ENCODE measurements around the gene LMO3. TPM values are rescaled to one million over a fixed set of nuclear protein-coding genes. Genes with fewer than 3 reads are reported as not detected.
"Not testable (repeated sequence)": the region's sequence is repeated elsewhere in the genome, so short reads cannot be mapped to it uniquely, and the experiment has no call there.

LMO3 gene
- total RNA-seq, 1 donor from 2014 or later = 2.3 TPM

DNA sequence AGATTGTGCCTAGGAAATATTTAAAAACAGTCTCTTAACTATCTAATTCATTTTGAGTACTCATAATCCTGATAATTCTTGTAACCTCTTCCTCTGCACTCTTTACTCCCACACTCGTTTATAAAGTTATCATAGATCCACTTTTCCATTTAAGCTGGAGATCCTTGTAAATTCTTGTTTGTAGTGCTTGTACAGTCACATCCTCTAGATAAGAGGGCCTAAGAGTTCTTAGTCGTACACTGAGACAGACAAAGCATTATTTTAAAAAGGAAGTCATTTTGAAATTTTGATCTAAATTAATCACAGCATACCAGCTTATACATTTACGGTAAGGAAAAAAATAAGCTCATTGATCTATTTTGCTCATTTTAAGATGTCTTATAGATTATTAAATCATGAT, 42.5 kb downstream of the LMO3 start:
- intact Hi-C loops (cut with DNase I) = no loop called here
- ATAC-seq (ENCODE audit: poor library complexity) (no peak), DNase-seq (no peak)

- intact Hi-C loops (cut with DNase I) = no loop called here
- ATAC-seq (ENCODE audit: poor library complexity) (no peak), DNase-seq (no peak)
These were observed 43.0 kb downstream of the LMO3 start for GRCh38 chr12:16562921-16563320.

GRCh38 chr12:16562435-16562834, 43.5 kb downstream of the LMO3 start:
- ATAC-seq (ENCODE audit: poor library complexity) = no peak
- DNase-seq = no peak
- intact Hi-C loops (cut with DNase I) = no loop called here

DNA sequence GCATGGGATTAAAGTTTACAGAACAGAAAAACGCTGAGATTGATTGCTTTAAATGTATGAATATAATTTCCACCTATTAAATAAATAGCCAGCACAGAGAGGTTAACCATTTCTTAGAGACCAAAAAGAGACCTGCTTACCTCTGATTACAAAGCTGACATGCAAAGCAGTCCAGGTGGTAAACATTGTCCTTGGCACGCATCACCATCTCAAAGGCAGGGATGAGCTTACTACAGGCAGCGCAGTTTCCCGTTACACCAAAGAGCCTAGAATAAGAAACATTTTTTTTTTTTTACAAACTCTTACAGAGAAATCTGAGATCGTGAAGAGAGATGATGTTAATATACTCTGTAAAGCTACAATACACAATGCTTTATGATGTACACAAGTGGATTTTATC, 45.7 kb downstream of the LMO3 start:
- intact Hi-C loops (cut with DNase I) = no loop called here
- ATAC-seq (ENCODE audit: poor library complexity) (no peak), DNase-seq (no peak)

- no peak for DNase-seq
- intact Hi-C loops (cut with DNase I) = no loop called here
- ATAC-seq (ENCODE audit: poor library complexity) = no peak
These were observed 50.3 kb downstream of the LMO3 start for GRCh38 chr12:16555630-16556029.

- ATAC-seq (ENCODE audit: poor library complexity) (no peak), DNase-seq (no peak)
- intact Hi-C loops (cut with DNase I) = no loop called here
These were observed 52.5 kb downstream of the LMO3 start for GRCh38 chr12:16553457-16553856.

DNA sequence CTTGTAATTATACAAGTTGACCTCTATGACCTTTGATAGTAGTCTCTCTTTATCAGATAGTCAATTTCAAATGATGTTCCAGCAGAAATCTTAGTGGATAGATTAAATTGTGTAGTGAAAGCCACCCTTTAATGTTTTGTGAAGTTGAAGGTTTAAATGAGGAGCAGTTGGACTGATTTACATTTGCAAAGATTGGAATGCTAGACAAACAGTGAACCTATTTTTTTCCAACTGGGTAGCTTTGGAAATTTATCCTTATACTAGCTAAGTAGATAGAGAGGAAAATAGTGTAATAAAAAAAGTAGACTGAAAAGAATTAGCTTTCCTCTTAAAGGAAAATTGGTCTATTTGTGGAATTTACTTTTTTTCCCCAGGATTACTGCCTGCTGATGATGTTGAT, 53.7 kb downstream of the LMO3 start:
- intact Hi-C loops (cut with DNase I) = no loop called here
- no peak for ATAC-seq (ENCODE audit: poor library complexity)
- DNase-seq = no peak

GRCh38 chr12:16545836-16546235, 60.1 kb downstream of the LMO3 start:
- intact Hi-C loops (cut with DNase I) = no loop called here
- no peak for DNase-seq
- no peak for ATAC-seq (ENCODE audit: poor library complexity)

- intact Hi-C loops (cut with DNase I) = no loop called here
- no peak for DNase-seq
- ATAC-seq (ENCODE audit: poor library complexity) = no peak
These were observed 63.4 kb downstream of the LMO3 start for GRCh38 chr12:16542586-16542985.

- ATAC-seq (ENCODE audit: poor library complexity); DNase-seq; intact Hi-C loops (cut with DNase I): not testable (repeated sequence)
These were observed 68.3 kb downstream of the LMO3 start for GRCh38 chr12:16537652-16538051.

DNA sequence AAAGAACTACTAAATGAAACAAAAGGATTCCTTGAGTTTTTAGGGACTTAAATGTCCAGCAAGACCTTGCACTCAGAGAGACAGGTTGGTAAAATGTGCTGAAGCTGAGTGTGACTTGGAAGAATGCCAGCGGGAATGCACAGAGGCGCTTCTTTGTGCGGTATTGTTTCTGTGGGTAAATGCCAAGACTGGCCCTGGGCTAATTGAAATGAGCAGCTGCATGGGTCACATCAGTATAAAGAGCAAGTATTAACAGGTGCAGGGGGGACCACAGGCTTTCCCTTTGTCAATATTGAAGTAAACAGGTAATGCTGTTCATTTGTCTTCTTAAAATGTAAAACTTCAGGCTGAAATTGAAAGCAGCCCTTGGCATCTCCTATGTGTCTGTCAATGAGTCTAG, 74.3 kb downstream of the LMO3 start:
- ATAC-seq (ENCODE audit: poor library complexity) (no peak), DNase-seq (no peak)
- intact Hi-C loops (cut with DNase I) = no loop called here

- DNase-seq (no peak), ATAC-seq (ENCODE audit: poor library complexity) (no peak)
- intact Hi-C loops (cut with DNase I) = no loop called here
These were observed 75.6 kb downstream of the LMO3 start for GRCh38 chr12:16530268-16530850.

DNA sequence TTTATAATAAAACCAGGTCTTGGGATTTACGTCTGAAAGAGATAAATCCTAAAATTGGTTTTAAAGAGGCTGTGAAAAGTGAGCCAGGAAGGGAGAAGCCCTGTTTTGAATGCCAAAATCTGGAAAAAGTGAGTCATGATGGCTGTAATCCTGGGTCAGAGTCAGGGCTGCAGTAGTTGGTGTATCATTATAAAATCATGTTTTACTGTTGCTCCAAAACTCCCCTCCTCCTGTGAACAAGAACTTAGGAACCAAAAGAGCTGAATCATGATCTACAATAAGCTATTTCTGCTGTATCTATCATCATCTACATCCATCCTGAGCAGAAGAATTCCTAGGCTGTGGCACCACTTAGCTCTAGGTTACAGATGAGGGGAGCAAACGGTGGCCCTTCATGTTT, 79.3 kb downstream of the LMO3 start:
- no peak for DNase-seq
- intact Hi-C loops (cut with DNase I) = loop anchor here (5.0 kb wide), 1 partner anchor 256 kb away; no protein-coding TSS in a partner anchor
- ATAC-seq (ENCODE audit: poor library complexity) = peak; percentile 20

DNA sequence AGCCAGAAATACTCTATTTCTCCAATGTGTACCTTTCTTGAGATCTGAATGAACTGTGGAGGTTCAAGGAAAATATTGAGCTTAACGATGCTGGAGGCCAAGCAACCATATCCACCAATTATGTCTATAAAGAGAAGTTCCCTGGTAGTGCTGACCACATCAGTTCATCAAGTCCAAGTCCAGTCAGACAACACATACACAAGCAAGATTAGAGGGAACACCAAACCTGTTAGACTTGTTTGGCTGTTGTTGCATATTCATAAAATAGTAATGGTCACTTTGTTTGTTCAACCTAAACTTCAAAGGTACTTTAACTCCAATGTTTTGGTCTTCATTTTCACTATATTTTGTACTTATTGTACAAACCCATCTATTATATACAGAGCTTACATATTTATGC, 81.6 kb downstream of the LMO3 start:
- DNase-seq = no peak
- intact Hi-C loops (cut with DNase I) = no loop called here
- no peak for ATAC-seq (ENCODE audit: poor library complexity)

GRCh38 chr12:16523951-16524331, 82.0 kb downstream of the LMO3 start:
- DNase-seq = no peak
- no peak for ATAC-seq (ENCODE audit: poor library complexity)
- intact Hi-C loops (cut with DNase I) = no loop called here

DNA sequence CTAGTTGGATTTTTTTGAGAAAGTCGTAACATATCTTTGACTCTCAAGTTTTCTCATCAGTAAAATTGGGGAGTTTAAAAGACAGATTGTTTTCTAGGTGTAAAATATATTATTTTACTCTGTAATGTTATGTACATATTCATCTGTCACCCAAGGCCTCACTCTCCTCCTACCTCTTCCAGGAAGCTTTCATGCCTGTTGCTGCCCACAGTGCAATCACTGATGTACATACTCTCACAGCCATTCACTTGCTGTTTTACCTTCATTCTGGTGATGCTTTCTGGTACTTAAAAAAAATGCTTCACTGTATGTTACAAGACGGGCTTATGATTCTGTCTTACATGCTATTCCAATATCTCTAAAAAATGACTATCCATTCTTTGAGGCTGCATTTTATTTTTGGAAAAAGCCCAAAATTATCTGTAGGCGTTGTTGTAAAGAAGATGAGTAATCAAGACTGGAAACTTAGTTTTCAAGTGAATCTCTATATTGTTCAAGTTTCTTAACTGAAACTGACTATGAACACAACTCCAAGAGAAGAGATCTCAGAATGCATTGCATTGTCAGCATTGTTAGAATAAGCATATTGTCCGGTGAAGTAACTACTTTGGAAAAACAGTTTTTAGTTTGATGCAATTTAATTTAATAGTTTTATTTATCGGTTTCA, 82.5 kb downstream of the LMO3 start:
- ATAC-seq (ENCODE audit: poor library complexity) (no peak), DNase-seq (no peak)
- intact Hi-C loops (cut with DNase I) = no loop called here

DNA sequence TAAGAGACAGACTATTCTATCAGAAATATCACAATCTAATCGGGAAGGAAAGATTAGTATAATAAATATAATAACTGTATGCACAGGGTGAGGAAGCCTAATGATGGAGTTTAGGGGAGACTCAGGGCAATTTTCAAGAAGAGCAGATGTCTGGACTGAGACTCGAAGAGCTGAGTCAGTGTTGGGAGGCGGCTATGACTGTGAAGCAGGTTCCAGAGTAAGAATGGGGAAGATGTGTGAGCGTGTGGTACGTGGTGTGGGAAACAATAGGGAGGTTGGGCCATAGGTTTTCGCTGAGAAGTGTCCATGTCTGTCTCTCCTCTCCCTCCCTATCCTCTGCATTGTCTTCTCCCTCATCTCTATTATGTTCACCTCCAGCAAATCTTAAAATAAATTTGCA, 85.6 kb downstream of the LMO3 start:
- no peak for ATAC-seq (ENCODE audit: poor library complexity)
- intact Hi-C loops (cut with DNase I) = no loop called here
- DNase-seq = no peak

GRCh38 chr12:16515666-16516065, 90.3 kb downstream of the LMO3 start:
- intact Hi-C loops (cut with DNase I) = no loop called here
- no peak for ATAC-seq (ENCODE audit: poor library complexity)
- DNase-seq = no peak

GRCh38 chr12:16513231-16513630, 92.7 kb downstream of the LMO3 start:
- ATAC-seq (ENCODE audit: poor library complexity) = no peak
- intact Hi-C loops (cut with DNase I) = no loop called here
- no peak for DNase-seq

GRCh38 chr12:16509411-16509810, 96.6 kb downstream of the LMO3 start:
- intact Hi-C loops (cut with DNase I) = no loop called here
- DNase-seq (no peak), ATAC-seq (ENCODE audit: poor library complexity) (no peak)

DNA sequence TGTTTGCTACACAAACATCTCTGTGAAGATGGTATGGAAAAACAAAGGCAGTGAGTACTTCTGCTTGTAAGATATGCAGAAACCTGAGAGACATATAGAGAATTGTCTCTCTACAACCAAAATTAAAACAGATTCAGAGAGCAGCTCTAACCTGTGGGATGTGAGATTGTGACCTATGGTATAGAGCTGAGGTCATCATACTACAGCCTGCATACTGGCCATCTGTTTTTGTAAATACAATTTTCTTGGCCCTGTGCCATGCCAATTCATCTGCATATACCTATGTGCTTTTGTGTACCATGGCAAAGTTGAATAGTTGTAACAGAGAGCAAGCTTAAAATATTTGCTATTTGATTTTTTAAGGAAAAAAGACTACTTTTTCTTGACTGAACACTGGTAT, 99.6 kb downstream of the LMO3 start:
- ATAC-seq (ENCODE audit: poor library complexity) = no peak
- intact Hi-C loops (cut with DNase I) = no loop called here
- DNase-seq = no peak

Data from Right ventricle myocardium superior (tissue), 1 donor.